A549 (cell line): ENCODE results near the gene DKC1. TPM values are rescaled to one million over a fixed set of nuclear protein-coding genes. Genes with fewer than 3 reads are reported as not detected.
"Not testable (repeated sequence)": the region's sequence is repeated elsewhere in the genome, so short reads cannot be mapped to it uniquely, and the experiment has no call there.

ENCODE experiments used
- ATAC-seq, 2 experiments: fragments of 200-7000 bp in 1 of 2; fragments of >200 bp in 1 of 2; cut with Nextera tagmentation in 1 of 2; cut with Tn5 transposase in 1 of 2; 3 replicates each; pipeline versions ENCODE4 v1.8.0 to v1.9.1; 2018 to 2020; ENCODE audit warnings: mild to moderate bottlenecking in 1 of 2, moderate library complexity in 1 of 2
- CTCF ChIA-PET: fragments of 300-600 bp; sonication (Branson Sonifier 250); formaldehyde crosslinking; extraction: SDS; loops from one replicate; lab custom pipeline; 2021; ENCODE audit warnings: antibody characterized with exemption, inconsistent platforms; lab: Yijun Ruan, JAX
- POLR2A ChIA-PET: fragments of 350-600 bp; formaldehyde crosslinking; extraction: SDS; loops from one replicate; lab custom pipeline; 2021; ENCODE audit warnings: antibody characterized with exemption, inconsistent platforms; lab: Yijun Ruan, JAX
- DNase-seq, 2 experiments: peaks; one replicate each; pipeline versions ENCODE4 v3.0.0 to v3.0.0-alpha.2; 2011 to 2016; ENCODE audit warnings: low read depth in 1 of 2, low spot score in 1 of 2
- FAIRE-seq: peaks from 2 replicates; lab custom pipeline; 2011; peaks lifted over from hg19 to GRCh38; lab: Jason Lieb, UNC
- H3K27ac ChIP-seq, 2 experiments: fragments of >200 bp; sonication (Bioruptor Twin); formaldehyde crosslinking; 3 replicates each; pipeline ENCODE4 v1.5.1; 2016 to 2017
- H3K4me1 ChIP-seq: fragments of >200 bp; sonication (Bioruptor Twin); formaldehyde crosslinking; 3 replicates; pipeline ENCODE4 v1.6.1; 2016
- H3K4me2 ChIP-seq: fragments of >200 bp; sonication (Bioruptor Twin); formaldehyde crosslinking; 3 replicates; pipeline ENCODE4 v1.6.1; 2016
- H3K4me3 ChIP-seq: fragments of >200 bp; sonication (Bioruptor Twin); formaldehyde crosslinking; 3 replicates; pipeline ENCODE4 v1.5.1; 2016
- H3K9me3 ChIP-seq: fragments of >200 bp; sonication (Bioruptor Twin); formaldehyde crosslinking; 3 replicates; pipeline ENCODE4 v1.6.1; 2016
- ATOH8 ChIP-seq: fragments of 250-450 bp; sonication (Bioruptor Pico); IDR thresholded peaks from 2 replicates; pipeline ENCODE4 v1.5.0; 2020; ENCODE audit warnings: low read depth, mild to moderate bottlenecking, moderate library complexity
- CBX2 ChIP-seq: fragments of 200-600 bp; sonication (generic); IDR thresholded peaks from 2 replicates; pipeline ENCODE4 v1.6.1; 2016; ENCODE audit warnings: low read depth, mild to moderate bottlenecking, borderline replicate concordance
- CBX8 ChIP-seq: fragments of 200-600 bp; sonication (generic); IDR thresholded peaks from 2 replicates; pipeline ENCODE4 v1.6.1; 2016
- CEBPB ChIP-seq, 2 experiments: fragments of >200 bp in 1 of 2; sonication (Bioruptor Twin) in 1 of 2; formaldehyde crosslinking in 1 of 2; IDR thresholded peaks; 2 replicates each; pipeline ENCODE4 v1.6.1; 2012 to 2016
- CHD2 ChIP-seq: fragments of 150-350 bp; IDR thresholded peaks from 2 replicates; pipeline ENCODE4 v1.6.1; 2014; ENCODE audit warnings: low read length; ENCODE audit not compliant: partially characterized antibody
- EHF ChIP-seq: fragments of 250-450 bp; sonication (Bioruptor Pico); IDR thresholded peaks from 2 replicates; pipeline ENCODE4 v1.5.0; 2020; ENCODE audit warnings: mild to moderate bottlenecking
- HEYL ChIP-seq: fragments of 250-450 bp; sonication (Bioruptor Pico); IDR thresholded peaks from 2 replicates; pipeline ENCODE4 v1.8.0; 2021; ENCODE audit warnings: mild to moderate bottlenecking, moderate library complexity
- HOXA7 ChIP-seq: fragments of 250-450 bp; sonication (Bioruptor Pico); IDR thresholded peaks from 2 replicates; pipeline ENCODE4 v1.5.0; 2020; ENCODE audit warnings: mild to moderate bottlenecking, moderate library complexity
- HOXB13 ChIP-seq: fragments of 250-450 bp; sonication (Bioruptor Pico); IDR thresholded peaks from 2 replicates; pipeline ENCODE4 v1.5.0; 2020; ENCODE audit warnings: low read depth, mild to moderate bottlenecking, moderate library complexity
- HOXB5 ChIP-seq: fragments of 250-450 bp; sonication (Bioruptor Pico); IDR thresholded peaks from 2 replicates; pipeline ENCODE4 v1.5.0; 2020; ENCODE audit warnings: mild to moderate bottlenecking, moderate library complexity
- KDM1A ChIP-seq: fragments of 200-600 bp; sonication (generic); IDR thresholded peaks from 2 replicates; pipeline ENCODE4 v1.6.1; 2016; ENCODE audit warnings: low read depth, mild to moderate bottlenecking
- KDM5A ChIP-seq: fragments of 200-600 bp; sonication (generic); IDR thresholded peaks from 2 replicates; pipeline ENCODE4 v1.6.1; 2016; ENCODE audit warnings: antibody characterized with exemption, mild to moderate bottlenecking
- MAZ ChIP-seq: fragments of 150-350 bp; IDR thresholded peaks from 2 replicates; pipeline ENCODE4 v1.6.1; 2014; ENCODE audit warnings: antibody characterized with exemption, low read depth, low read length, borderline replicate concordance
- POLR2A ChIP-seq: IDR thresholded peaks from 2 replicates; pipeline ENCODE4 v1.6.1; 2012; ENCODE audit warnings: mild to moderate bottlenecking, low read length
- POLR2AphosphoS2 ChIP-seq: conservative IDR thresholded peaks from 2 replicates; pipeline ENCODE4 v1.6.1; 2012; ENCODE audit warnings: low read length, improper control_type of control experiment, inconsistent platforms
- RAD21 ChIP-seq, 2 experiments: fragments of >200 bp in 1 of 2; sonication (Bioruptor Twin) in 1 of 2; formaldehyde crosslinking in 1 of 2; IDR thresholded peaks in 1 of 2; conservative IDR thresholded peaks in 1 of 2; 2 replicates in 1 of 2; 3 replicates in 1 of 2; pipeline ENCODE4 v1.6.1; 2012 to 2018; ENCODE audit warnings: inconsistent platforms in 1 of 2
- RARB ChIP-seq: fragments of 250-450 bp; sonication (Bioruptor Pico); IDR thresholded peaks from 2 replicates; pipeline ENCODE4 v1.8.0; 2021; ENCODE audit warnings: mild to moderate bottlenecking, moderate library complexity
- TFCP2L1 ChIP-seq: fragments of 250-450 bp; sonication (Bioruptor Pico); IDR thresholded peaks from 2 replicates; pipeline ENCODE4 v1.5.0; 2021; ENCODE audit warnings: mild to moderate bottlenecking
- ZC3H11A ChIP-seq: fragments of 450-650 bp; IDR thresholded peaks from 2 replicates; pipeline ENCODE4 v1.6.1; 2014; ENCODE audit warnings: antibody characterized with exemption, mild to moderate bottlenecking
- WGBS: methylation state at CpG from one replicate; pipeline ENCODE4 v1.1.6; 2017; ENCODE audit errors: missing lambda C conversion rate; 5-methylcytosine and 5-hydroxymethylcytosine counted together
- polyA plus RNA-seq, 4 experiments: library from polyadenylated mRNA; depleted of rRNA in 3 of 4; stranded (reverse); fragments of >200 nt; fragmentation: RNase III in 1 of 4; extraction: RNeasy Plus Mini Kit Qiagen cat#74134 plus additional on column Dnase treatment in 1 of 4; gene quantifications; 2 replicates in 3 of 4; 3 replicates in 1 of 4; pipeline ENCODE4 v1.2.3, GENCODE V29; 2011 to 2017
- TF ChIP-seq, protein P1 (sequence below): fragments of >200 bp; sonication (Bioruptor Twin); formaldehyde crosslinking; IDR thresholded peaks from 3 replicates; pipeline ENCODE4 v1.5.1; 2016
- TF ChIP-seq, protein P2 (sequence below): IDR thresholded peaks from 2 replicates; pipeline ENCODE4 v1.6.1; 2012; ENCODE audit warnings: low read depth, borderline replicate concordance

DKC1 gene
- polyA plus RNA-seq, 2 of the 4 experiments (the other 2 are of a cell fraction), result 166 to 209 TPM

DNA sequence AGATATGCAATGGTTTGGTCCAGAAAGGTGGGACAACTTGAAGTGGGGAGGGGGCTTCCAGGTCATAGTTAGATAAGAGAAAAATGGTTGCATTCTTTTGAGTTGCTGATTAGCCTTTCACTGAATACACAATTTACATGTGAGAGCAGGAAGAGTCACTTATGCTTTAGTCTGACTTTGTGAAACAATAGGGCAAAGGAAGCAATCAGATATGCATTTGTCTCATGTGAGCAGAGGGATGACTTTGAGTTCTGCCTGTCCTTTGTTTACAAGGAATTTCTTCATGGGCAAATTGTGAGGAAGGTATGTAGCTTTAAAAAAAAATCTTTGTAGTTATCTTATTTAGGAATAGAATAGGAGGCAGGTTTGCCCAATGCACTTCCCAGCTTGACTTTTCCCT lies 58.9 kb downstream of the DKC1 start:
- Histone ChIP-seq H3K4me2 (no peak overlapping the region), H3K4me1 (no peaks in the 10 kb centered on the region), H3K27ac (no peak overlapping the region), H3K9me3 (no peaks in the 10 kb centered on the region), H3K4me3 (no peak overlapping the region)
- FAIRE-seq, result no peak
- no peak for TF ChIP-seq RAD21 (conservative IDR thresholded peaks at IDR 0.05 in 1 of 2, IDR thresholded peaks at IDR 0.05 in 1 of 2)
- TF ChIP-seq RARB, result no peak
- TF ChIP-seq, protein P1, sequence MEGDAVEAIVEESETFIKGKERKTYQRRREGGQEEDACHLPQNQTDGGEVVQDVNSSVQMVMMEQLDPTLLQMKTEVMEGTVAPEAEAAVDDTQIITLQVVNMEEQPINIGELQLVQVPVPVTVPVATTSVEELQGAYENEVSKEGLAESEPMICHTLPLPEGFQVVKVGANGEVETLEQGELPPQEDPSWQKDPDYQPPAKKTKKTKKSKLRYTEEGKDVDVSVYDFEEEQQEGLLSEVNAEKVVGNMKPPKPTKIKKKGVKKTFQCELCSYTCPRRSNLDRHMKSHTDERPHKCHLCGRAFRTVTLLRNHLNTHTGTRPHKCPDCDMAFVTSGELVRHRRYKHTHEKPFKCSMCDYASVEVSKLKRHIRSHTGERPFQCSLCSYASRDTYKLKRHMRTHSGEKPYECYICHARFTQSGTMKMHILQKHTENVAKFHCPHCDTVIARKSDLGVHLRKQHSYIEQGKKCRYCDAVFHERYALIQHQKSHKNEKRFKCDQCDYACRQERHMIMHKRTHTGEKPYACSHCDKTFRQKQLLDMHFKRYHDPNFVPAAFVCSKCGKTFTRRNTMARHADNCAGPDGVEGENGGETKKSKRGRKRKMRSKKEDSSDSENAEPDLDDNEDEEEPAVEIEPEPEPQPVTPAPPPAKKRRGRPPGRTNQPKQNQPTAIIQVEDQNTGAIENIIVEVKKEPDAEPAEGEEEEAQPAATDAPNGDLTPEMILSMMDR, result no peak
- no peak for TF ChIP-seq POLR2A
- TF ChIP-seq KDM1A, result no peak
- no peak for TF ChIP-seq CHD2
- TF ChIP-seq ATOH8, result no peak
- TF ChIP-seq, protein P2, sequence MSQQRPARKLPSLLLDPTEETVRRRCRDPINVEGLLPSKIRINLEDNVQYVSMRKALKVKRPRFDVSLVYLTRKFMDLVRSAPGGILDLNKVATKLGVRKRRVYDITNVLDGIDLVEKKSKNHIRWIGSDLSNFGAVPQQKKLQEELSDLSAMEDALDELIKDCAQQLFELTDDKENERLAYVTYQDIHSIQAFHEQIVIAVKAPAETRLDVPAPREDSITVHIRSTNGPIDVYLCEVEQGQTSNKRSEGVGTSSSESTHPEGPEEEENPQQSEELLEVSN, result no peak
- no peak for DNase-seq
- no peak for ATAC-seq
- CTCF ChIA-PET, result interaction anchor here (2.4 kb wide), 1 partner anchor 73 kb away, joined by 6 read pairs; no protein-coding TSS in a partner anchor
- POLR2A ChIA-PET, result no interaction called here

DNA sequence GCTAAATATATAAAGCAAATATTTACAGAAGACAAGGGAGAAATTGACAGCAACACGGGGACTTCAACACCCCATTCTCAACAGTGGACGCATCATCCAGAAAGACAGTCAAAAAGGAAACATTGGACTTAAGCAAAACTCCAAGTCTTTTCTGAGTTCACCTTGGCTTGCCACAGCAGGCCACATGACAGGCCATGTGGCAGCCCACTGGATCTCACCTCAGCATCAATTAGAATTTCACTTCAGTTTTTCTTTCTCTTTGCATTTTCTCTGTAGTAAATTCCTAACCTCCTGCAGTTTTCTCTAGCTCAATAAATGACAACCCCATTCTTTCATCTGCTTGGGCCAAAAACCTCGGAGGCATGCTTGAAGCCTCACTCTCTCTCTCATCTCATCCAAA lies 59.4 kb downstream of the DKC1 start:
- CTCF ChIA-PET, result no interaction called here
- 55% methylated on average over 3 of the region's 3 CpGs for WGBS
- TF ChIP-seq ZC3H11A (no peak), POLR2A (no peak), CEBPB (IDR thresholded peaks at IDR 0.05) (no peak), KDM1A (no peak), HEYL (no peak)
- TF ChIP-seq, protein P1, result no peak
- TF ChIP-seq, all 56 proteins: peak for 0

DNA sequence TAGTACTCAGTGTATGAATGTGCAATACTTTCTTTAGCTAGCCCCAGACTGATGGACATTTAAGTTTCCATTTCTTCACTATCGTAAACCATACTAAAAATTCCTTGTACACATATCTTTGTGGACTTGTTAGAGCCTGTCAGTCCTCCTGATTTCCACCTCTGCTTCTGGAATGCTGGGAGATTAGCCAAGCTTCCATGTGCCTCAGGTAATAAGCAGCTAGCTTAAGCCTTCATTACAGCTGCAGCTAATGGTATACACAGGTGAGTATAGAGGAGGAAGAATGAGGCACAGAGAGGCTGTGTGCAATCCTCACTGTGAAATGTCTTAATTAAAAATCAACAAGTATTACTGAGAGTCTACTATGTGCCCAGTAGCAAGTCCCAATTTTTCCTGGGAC lies 62.0 kb downstream of the DKC1 start:
- Histone ChIP-seq H3K4me2 (no peak overlapping the region), H3K9me3 (no peaks in the 10 kb centered on the region), H3K27ac (no peak overlapping the region), H3K4me3 (no peak overlapping the region), H3K4me1 (no peaks in the 10 kb centered on the region)
- ATAC-seq (no peak), FAIRE-seq (peak; percentile 67), DNase-seq (no peak)
- no peak for TF ChIP-seq CBX8
- no peak for TF ChIP-seq EHF (CRISPR knock-in tag)
- TF ChIP-seq, protein P2, result no peak
- no peak for TF ChIP-seq HOXB5 (CRISPR knock-in tag)
- TF ChIP-seq RAD21 (conservative IDR thresholded peaks at IDR 0.05 in 1 of 2, IDR thresholded peaks at IDR 0.05 in 1 of 2), result no peak
- TF ChIP-seq HOXB13, result no peak
- no peak for TF ChIP-seq ZC3H11A
- TF ChIP-seq HOXA7 (CRISPR knock-in tag), result no peak
- TF ChIP-seq KDM5A, result no peak
- TF ChIP-seq TFCP2L1 (CRISPR knock-in tag), result no peak
- TF ChIP-seq POLR2AphosphoS2, result no peak
- no peak for TF ChIP-seq CBX2
- no peak for TF ChIP-seq MAZ
- TF ChIP-seq CEBPB (IDR thresholded peaks at IDR 0.05), result no peak
- CTCF ChIA-PET, result no interaction called here
- POLR2A ChIA-PET, result no interaction called here
- 69% methylated on average over 1 of the region's 1 CpG for WGBS

More for the DNA sequence above, 59.4 kb downstream of the DKC1 start:
- FAIRE-seq, result no peak
- no peak overlapping the region for H3K4me3 ChIP-seq
- no peak overlapping the region for H3K4me2 ChIP-seq
- no peak overlapping the region for H3K27ac ChIP-seq
- ATAC-seq, result no peak
- POLR2A ChIA-PET, result no interaction called here
- no peak for DNase-seq
- no peaks in the 10 kb centered on the region for H3K9me3 ChIP-seq
- no peaks in the 10 kb centered on the region for H3K4me1 ChIP-seq

DNA sequence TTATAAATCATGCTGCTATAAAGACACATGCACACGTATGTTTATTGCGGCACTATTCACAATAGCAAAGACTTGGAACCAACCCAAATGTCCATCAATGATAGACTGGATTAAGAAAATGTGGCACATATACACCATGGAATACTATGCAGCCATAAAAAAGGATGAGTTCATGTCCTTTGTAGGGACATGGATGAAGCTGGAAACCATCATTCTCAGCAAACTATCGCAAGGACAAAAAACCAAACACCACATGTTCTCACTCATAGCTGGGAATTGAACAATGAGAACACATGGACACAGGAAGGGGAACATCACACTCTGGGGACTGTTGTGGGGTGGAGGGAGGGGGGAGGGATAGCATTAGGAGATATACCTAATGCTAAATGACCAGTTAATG lies 62.9 kb downstream of the DKC1 start:
- POLR2A ChIA-PET, FAIRE-seq, H3K4me2 ChIP-seq, H3K27ac ChIP-seq, H3K9me3 ChIP-seq, H3K4me1 ChIP-seq, ATAC-seq, CTCF ChIA-PET, DNase-seq, H3K4me3 ChIP-seq: not testable (repeated sequence)
- WGBS, result no CpG with 5 or more reads among the region's 3 CpGs
